GM11168 (cell line): ENCODE results near the gene GSTO2.
"Not testable (repeated sequence)": the region's sequence is repeated elsewhere in the genome, so short reads cannot be mapped to it uniquely, and the experiment has no call there.

Source experiments
- in situ Hi-C: fragments of 300-500 bp; cut with MboI; formaldehyde crosslinking; loops from one replicate; pipeline ENCODE4 v1.12.0; 2022; ENCODE audit warnings: low sequenced_read_pairs; ENCODE audit not compliant: unreplicated experiment

GSTO2 gene

GRCh38 chr10:104268713-104269645 lies at the start of gene GSTO2:
TSS of gene GSTO2 (plus strand) at chr10:104269184. CDS start at chr10:104274916, 5,732 bp downstream.
- in situ Hi-C loops = no loop called here

- in situ Hi-C loops = no loop called here
Observed at GRCh38 chr10:104220522-104220921, 48.5 kb upstream of the GSTO2 start.

- in situ Hi-C loops = no loop called here
Observed at GRCh38 chr10:104223304-104223703, 45.7 kb upstream of the GSTO2 start.

GRCh38 chr10:104230490-104230889 lies 38.5 kb upstream of the GSTO2 start:
- in situ Hi-C loops = no loop called here

- in situ Hi-C loops = no loop called here
Observed at GRCh38 chr10:104231784-104232612, 37.0 kb upstream of the GSTO2 start, which contains the start of gene CFAP43. TSS of gene CFAP43 (minus strand) at chr10:104232364. CDS start at chr10:104232246, 118 bp downstream.

GRCh38 chr10:104232613-104233102 lies 36.3 kb upstream of the GSTO2 start:
- in situ Hi-C loops = no loop called here

GRCh38 chr10:104233817-104234216 lies 35.2 kb upstream of the GSTO2 start:
- in situ Hi-C loops = no loop called here

- in situ Hi-C loops = no loop called here
Observed at GRCh38 chr10:104234934-104235333, 34.0 kb upstream of the GSTO2 start.

- in situ Hi-C loops = no loop called here
Observed at GRCh38 chr10:104235801-104236200, 33.2 kb upstream of the GSTO2 start.

GRCh38 chr10:104240078-104240477 lies 28.9 kb upstream of the GSTO2 start:
- in situ Hi-C loops = no loop called here

- in situ Hi-C loops = no loop called here
Observed at GRCh38 chr10:104242545-104242944, 26.4 kb upstream of the GSTO2 start.

GRCh38 chr10:104243009-104243408 lies 26.0 kb upstream of the GSTO2 start:
- in situ Hi-C loops = not testable (repeated sequence)

- in situ Hi-C loops = no loop called here
Observed at GRCh38 chr10:104243512-104243911, 25.5 kb upstream of the GSTO2 start.

GRCh38 chr10:104245066-104245632 lies 23.8 kb upstream of the GSTO2 start:
- in situ Hi-C loops = no loop called here

GRCh38 chr10:104246976-104247375 lies 22.0 kb upstream of the GSTO2 start:
- in situ Hi-C loops = no loop called here

- in situ Hi-C loops = no loop called here
Observed at GRCh38 chr10:104247513-104248146, 21.4 kb upstream of the GSTO2 start.

- in situ Hi-C loops = not testable (repeated sequence)
Observed at GRCh38 chr10:104248931-104249330, 20.1 kb upstream of the GSTO2 start.

- in situ Hi-C loops = no loop called here
Observed at GRCh38 chr10:104250371-104250770, 18.6 kb upstream of the GSTO2 start.

GRCh38 chr10:104251443-104251842 lies 17.5 kb upstream of the GSTO2 start:
- in situ Hi-C loops = no loop called here

GRCh38 chr10:104252368-104252767 lies 16.6 kb upstream of the GSTO2 start:
- in situ Hi-C loops = no loop called here
